Ramos (cell line): ENCODE results near the gene RERE.

Source experiments
- in situ Hi-C: fragments of 300-500 bp; cut with MboI; formaldehyde crosslinking; loops from one replicate; pipeline ENCODE4 v1.14.3; 2022; ENCODE audit warnings: low sequenced_read_pairs; ENCODE audit not compliant: unreplicated experiment

Gene RERE

GRCh38 chr1:8357329-8358101, 459.9 kb downstream of the RERE start:
- in situ Hi-C loops: no loop called here

DNA sequence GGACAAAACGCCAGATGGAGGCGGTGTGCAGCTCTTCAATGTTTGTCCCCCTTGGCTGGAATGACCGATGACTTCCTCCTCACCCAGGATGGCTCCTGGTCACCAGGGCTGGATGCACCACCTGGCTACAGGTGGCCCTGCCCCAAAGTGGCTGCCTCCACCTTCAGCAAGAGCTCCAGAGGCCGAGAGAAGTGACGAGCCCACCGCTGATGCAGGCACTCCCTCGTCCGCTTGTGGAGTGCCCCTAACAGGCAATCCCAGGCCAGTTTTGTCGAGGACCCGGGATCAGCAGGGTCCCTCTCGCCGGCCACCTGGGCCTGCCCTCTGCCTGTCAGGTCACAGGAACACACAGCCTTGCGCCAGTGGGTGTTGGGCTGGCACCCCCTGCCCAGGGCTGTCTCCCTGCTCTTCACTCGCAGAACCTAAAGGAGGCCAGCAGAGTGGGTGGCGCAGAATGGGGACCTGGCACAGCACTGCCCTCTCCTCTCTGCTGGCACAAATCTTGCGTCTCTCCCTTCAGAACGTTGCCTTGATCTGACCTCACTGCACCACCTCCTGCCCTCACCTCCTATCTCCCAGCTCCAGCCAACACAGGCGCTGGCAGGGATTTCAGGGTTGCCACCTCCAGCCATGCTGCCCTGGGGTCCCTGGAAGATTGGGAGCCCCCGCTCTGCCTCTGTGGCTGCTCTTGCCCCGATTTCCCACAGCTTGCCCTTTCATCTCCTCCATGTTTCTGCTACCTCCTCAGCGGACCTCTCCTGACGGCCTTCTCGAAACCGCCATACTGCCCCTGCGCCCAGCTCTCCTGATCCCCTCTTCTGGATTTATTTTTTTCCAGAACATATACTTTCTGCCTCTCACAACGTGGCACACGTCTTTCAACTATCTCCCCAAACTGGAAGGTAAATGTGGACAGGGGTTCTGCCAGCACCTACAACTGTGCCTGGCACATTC, 460.9 kb downstream of the RERE start:
- in situ Hi-C loops: no loop called here

DNA sequence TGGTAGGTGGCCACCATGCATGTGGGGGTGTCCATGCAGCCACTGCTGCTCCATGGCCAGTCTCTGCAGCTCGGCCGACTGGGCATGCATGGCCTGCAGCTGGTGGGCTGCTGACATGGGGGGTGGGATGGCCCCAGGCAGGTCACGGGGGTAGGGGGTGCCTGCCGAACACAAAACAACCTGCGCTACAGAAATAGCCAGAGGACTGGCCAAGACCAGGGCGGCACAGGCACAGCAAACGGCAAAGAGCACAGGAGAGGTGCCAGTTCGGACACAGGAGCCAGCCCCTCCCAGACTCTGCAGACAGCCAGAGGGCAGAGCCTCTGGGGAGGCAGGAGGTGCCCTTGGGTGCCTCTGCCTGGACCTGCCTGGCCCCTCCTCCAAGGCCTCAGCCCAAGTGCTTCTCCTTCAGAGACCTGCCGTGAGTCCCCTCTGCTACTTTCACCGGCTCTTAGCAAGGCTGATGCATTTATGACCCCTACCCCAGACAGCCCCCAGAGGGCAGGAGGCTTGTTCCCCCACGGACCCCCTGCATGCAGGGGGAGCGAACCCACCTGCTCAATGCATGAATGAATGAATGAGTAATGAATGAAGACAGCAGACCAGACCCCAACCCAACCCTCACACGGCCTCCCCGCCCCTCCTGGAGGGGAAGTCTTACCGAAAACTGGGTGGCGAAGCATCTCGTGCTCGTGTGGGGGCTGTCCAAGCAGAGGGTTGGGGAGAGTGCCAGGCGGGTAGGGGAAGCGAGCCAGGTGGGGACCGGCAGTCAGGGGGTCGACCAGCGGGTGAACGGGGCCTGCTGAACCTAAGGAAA, 461.8 kb downstream of the RERE start:
- in situ Hi-C loops: no loop called here

DNA sequence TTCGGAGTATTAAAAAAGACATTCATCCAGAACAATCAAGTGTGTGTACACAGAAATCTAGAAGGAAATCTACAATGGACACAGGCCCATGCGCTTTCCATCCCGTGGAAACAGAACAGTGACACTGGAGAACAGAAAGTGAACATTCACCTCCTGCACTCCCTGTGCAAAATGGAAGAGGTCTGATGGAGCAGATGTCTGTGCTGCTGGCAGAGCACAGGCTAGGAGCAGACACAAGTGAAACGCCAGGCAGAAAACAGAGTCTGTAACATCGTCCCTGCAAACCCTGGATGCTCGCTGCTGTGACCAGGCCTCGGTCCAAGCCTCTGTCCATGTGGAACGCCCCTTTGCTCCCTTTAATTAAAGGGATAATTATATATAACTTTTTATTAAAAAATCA, 463.4 kb downstream of the RERE start:
- in situ Hi-C loops: no loop called here

- in situ Hi-C loops: no loop called here
Observed at GRCh38 chr1:8352886-8353785, 464.3 kb downstream of the RERE start.

GRCh38 chr1:8352471-8352845, 465.0 kb downstream of the RERE start:
- in situ Hi-C loops: no loop called here

GRCh38 chr1:8351693-8352470, 465.6 kb downstream of the RERE start:
- in situ Hi-C loops: no loop called here

DNA sequence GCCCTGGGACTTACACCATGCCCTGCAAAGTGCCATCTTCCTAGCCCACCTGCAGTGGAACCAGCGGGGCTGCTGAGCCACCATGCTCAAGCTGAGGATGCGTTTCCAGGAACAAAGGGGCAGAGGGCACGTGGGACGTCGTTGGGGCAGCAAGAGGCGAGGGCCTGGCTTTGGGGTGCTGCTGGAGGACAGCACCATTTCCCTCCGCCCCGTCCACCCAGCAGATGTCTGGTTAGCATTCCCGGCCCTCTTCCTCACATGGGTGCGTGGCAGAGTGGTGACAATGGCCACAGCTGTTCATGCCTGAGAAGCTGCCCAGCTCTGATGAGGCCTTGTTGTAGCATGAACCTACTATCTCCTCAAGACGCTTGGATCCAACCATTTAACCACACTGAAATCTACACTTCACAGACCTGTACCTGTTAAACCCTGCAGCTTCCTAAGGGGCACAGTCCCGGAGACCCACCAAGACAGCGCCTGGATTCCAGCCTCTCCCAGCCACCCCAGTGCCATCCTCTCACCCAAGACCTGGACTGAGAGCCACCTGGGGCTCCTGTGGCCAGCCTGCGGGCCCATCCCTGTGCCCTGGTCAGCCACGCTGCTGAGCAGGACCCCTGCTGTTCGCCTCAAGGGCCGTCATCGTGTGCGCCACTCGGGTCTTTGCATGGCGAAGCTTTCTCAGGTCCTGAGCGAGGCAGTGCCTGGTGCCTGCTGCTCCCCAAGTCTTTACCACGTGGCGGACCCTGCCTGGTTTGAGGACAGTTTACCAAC, 466.3 kb downstream of the RERE start:
- in situ Hi-C loops: no loop called here

DNA sequence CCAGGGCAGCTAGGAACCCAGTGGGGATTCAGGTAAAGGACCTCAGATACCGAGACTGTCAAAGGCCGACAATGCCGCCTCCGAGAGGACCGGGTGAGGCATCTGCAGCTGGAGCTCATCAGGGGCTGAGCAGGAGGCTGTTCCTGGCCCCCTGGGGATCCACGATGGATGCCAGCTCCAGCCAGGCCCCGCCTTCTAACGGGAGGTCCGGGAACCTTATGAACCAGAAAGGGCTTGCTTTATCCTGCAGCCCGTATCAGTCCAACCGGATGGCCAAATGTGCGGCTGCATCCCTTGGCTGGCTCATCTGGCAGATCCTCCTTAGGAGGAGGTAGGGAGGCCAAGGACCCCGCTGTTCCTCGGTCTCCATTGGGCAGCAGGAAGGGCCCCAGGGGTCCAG, 467.5 kb downstream of the RERE start:
- in situ Hi-C loops: loop anchor here (10.0 kb wide), 1 partner anchor 315 kb away; no protein-coding TSS in a partner anchor

DNA sequence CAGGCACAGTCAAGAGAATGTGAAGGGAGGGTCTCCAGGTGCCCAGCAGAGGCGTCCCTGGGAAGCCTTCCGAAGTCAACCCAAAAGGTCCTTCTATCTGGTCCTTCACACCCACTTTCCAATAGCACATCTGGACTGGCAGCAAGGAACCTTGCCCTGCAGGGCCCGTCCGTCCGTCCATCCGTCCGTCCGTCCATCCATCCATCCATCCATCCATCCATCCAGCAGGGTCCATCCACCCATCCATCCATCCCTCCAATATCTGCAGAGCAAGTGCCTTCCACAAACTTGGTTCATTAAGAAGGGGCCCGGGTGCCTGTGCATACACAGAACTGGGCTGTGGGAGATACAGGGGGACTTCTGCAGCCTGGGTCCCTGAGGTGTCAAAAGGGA, 468.0 kb downstream of the RERE start:
- in situ Hi-C loops: loop anchor here (10.0 kb wide), 1 partner anchor 315 kb away; no protein-coding TSS in a partner anchor

GRCh38 chr1:8348777-8349472, 468.5 kb downstream of the RERE start:
- in situ Hi-C loops: loop anchor here (10.0 kb wide), 1 partner anchor 314 kb away; no protein-coding TSS in a partner anchor

DNA sequence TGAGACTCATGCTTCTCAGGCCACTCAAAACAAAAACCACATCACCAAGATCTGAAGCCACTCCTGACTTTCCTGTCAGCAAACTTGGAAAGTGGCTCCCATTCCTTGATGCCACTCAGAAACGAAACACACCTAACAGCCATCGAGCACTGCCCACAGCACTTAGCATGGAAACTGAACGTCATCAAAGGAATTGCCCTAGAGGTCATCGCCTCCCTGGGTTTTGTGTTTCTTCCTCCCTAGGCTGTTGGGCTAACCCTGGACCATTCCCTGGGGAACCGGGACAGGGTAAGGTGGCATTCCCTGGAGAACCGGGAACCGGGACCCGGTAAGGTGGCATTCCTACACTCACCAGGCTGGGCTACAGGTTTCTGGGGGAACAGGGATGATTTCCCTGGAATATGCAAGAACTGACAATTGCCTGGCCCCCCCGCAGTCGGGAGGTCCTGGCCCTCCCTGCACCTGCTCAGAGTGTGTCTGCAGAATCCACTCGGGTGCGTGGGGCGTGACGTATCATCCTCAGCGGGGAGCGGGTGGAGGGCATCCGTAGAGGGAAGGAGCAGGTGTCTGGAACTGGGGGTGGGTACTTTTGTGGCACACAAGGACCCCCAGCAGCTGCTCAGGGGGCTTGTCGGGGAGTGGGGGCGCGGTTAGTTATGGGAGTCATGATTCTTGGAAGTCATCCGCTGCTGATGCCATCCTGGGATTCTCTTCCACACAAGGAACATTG, 469.2 kb downstream of the RERE start:
- in situ Hi-C loops: loop anchor here (10.0 kb wide), 1 partner anchor 313 kb away; no protein-coding TSS in a partner anchor

DNA sequence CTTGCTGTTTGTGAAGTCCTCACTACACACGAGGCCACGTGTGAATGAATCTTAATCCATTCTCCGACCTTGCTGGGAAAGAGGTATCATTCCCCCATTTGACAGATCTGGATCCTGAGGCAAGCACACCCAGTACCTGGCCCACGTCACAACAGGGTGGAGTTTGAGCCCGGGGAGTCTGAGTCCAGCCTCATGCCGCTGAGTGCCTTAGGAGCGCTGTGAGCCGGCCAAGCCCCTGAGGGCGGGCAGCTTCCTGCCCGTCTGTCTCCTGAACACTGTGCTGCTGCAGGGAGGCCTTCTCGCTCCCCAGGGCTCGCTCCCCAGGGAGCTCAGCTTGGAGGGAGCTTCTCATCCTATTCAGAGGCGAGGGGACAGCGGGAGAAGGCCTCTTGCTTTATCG, 469.8 kb downstream of the RERE start:
- in situ Hi-C loops: loop anchor here (10.0 kb wide), 1 partner anchor 313 kb away; no protein-coding TSS in a partner anchor

DNA sequence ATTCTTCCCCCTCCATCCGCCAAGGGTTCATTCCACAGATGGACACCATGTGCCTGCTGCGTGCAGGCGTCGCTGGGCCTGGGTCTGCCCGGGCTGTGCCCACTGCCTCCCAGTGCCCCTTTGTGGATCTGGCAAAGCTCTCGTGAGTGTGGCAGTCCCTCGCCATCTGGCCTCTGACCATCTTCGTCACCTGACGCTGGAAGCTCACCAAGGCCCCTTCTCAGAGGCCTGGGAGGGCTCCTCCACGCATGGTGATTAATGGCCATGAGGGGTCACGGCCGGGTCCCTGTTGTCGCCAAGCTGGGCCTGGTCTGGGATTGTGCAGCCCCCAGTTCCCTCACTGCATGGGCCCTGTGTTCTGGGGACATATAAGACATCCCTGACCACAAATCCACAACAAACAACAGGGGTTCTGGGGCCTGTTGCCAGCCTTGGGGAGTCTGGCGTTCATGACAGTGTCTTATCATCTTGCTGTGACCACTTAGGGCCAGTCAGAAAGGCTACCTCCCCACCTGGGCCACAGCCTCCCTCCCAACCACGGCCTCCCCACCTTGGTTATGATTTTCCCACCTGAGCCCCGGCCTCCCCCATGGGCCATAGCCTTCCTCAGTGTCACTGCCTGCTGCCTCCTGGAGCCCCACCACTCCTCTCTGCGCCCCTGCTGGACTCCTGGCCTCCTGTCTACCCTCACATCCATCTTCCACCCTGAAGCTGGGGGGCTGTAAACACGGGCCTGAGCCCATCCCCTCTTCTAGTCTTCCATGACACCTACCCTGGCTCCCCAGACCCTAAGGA, 471.6 kb downstream of the RERE start:
- in situ Hi-C loops: loop anchor here (10.0 kb wide), 1 partner anchor 311 kb away; no protein-coding TSS in a partner anchor

- in situ Hi-C loops: loop anchor here (10.0 kb wide), 1 partner anchor 310 kb away; no protein-coding TSS in a partner anchor
Observed at GRCh38 chr1:8344893-8345507, 472.4 kb downstream of the RERE start.
